NK-92 (cell line): ENCODE measurements around the gene KIF12.
"Not testable (repeated sequence)": the region's sequence is repeated elsewhere in the genome, so short reads cannot be mapped to it uniquely, and the experiment has no call there.

Experiments
- DNase-seq: peaks from one replicate; lab custom pipeline; 2025; ENCODE audit not compliant: unreplicated experiment; lab: John Stamatoyannopoulos, UW

Gene KIF12

DNA sequence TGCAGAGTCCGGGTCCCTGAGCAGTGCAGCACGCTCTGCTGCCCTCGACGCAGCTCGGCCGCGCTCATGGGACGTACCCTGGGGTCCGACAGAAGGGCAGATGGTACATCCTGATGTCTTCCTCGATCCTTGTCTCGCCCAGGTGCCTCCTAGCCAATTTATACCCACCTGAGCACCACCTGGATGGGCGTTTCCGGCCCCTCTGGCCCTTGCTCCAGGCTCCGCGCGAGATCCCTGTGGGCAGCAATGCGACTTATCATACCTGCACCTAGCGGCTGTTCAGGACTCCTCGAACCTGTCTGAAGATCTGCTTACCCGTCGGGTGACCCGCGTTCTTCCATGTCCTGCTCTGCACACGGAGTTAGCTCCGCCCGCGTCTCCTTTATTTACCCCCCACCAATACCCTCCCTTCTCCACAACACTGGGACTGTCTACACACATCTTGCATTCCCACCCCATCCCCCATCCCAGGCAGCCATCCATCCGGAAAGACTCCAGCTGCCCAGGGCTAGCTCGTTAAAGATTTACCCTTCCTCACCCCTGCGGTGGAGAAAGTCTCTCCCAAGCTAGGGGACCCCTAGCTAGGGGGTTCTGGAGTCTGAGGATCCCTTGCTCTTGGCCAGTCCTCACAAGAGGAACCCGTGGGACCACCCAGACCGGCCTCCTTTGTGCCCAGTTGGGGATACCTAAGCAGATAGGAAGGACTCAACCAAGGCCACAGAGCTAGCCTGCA, at the start of gene KIF12:
TSS of gene KIF12 (minus strand) at position 357 of the 733 bp plus-strand sequence. CDS start at position 341, 16 bp downstream.
- DNase-seq: no peak

DNA sequence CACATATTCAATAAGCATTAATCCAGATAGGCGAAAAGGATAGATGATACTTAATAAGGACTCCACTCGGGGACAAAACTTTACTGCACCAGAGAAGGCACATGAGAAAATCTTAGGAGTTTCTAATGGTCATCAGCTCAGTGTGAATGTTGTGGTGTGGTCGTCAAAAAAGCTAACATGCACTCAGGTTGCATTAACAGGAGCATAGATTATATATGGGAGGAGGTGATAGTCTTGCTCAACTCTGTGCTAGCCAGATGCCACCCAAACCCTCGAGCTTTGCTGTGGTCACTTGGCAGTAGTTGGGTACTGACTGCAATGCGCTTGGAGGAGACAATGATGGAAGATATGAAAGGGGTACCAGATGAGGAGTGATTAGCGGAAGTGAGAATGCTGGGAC, 47.6 kb upstream of the KIF12 start:
- no peak for DNase-seq

DNA sequence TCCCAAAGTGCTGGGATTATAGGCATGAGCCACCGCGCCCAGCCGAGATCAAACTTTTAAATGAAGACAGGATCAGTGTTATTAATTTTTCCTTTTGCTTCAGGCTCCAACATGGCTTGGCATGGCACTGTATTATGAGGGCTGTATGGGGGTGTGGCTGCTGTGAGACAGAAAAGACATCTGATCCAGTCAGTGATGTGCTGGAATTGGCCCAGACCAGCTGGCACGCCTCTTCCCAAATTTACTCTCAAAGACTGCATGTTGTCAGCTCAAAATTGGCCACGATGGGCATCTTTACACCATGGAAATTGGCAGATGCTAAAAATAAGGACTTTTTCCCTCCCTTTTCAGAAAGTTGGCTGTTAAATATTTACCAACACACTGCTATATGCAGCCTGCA, 44.1 kb upstream of the KIF12 start:
- DNase-seq: no peak

DNA sequence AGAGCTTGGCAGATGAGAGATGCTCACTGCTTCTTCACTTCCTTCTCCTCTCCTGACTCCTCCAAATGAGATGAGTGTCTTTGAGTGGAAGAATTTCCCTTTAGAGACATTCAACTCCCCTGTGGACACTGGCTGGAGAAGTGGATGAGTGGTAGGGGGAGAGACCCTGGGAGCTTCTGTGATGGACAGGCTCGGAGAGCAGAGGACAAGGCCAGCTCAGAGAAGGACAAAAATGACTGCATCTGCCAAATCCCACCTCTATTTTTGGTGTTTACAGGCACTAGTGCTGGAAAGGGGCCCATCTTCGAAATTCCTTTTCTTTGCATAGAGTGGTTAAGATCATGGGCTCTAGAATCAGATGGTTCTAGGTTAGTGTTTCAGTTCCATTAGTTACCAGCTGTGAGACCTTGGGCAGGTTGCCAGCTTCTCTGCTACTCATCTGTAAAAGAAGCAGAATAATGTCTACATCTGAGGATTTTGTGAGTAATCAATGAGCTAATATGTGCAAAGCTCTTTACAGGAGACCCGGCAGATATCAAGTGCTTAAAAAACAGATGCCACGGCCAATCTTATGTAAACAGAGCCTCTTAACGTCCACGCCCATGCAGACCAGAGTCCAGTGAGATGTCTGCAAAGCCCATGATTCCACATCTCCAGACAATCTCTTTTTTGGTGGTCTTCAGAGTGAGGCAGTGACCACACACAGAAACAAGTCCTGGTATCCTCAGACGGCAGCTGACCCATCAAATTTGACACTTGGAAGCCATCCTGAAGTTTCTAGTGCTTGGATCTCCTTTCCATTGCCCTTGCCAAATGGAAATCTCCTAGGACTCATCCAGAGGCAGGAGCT, 42.7 kb upstream of the KIF12 start:
- DNase-seq: no peak

- no peak for DNase-seq
These were observed 41.8 kb upstream of the KIF12 start for GRCh38 chr9:114140850-114141249.

GRCh38 chr9:114140401-114140800, 41.3 kb upstream of the KIF12 start:
- no peak for DNase-seq

DNA sequence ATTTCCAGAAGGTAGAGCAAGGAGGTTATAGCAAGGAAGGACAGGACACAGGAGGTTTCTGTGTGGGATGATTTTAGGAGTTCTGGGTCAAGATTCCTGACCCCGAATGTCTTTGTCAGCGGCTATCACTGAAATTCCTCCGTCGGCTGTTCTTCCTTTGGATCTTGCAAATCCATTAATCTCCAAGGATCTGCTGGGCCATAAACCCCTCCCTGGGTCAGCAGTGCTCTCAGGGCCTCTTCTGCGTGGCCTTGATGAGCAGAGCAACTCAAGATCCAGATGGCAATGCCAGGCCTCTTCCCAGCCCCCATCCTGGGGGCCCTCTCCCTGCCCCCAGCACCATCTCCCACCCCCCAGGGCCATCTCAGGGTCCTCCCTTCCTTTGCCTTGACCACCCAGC, 40.0 kb upstream of the KIF12 start:
- DNase-seq: no peak

- DNase-seq: no peak
These were observed 39.5 kb upstream of the KIF12 start for GRCh38 chr9:114138552-114138971.

GRCh38 chr9:114137831-114138230, 38.7 kb upstream of the KIF12 start:
- DNase-seq: no peak

DNA sequence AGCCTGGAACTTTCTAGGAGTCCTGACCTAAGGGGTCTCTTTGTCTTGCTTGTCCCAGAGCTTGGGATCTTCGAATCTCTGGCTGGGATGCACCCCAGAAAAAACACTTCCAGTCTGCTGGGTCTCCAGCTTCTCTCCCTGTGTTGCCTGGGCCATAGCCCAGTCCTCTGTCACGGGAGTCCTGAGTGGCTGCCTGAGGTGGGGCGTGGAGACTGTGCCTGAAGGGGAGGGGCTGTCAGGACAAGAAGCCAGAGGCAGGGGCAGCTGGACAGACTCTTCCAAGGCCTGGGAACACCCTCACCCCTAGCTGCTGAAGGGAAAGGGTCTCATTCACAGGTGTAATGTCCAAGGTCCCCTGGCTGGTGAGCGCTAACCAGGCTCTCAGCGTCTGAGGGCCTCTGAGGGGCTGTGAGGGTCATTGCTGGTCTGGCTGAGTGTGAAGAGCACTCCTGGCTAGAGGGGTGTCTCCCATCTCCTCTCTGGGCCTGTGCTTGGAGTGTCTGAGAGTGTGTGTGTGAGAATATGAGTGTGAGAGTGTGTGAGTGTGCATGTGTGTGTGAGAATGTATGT, 35.8 kb upstream of the KIF12 start:
- no peak for DNase-seq

- no peak for DNase-seq
These were observed 33.4 kb upstream of the KIF12 start for GRCh38 chr9:114132550-114132918.

- DNase-seq: no peak
These were observed 32.9 kb upstream of the KIF12 start for GRCh38 chr9:114131808-114132549.

- DNase-seq: no peak
These were observed 31.7 kb upstream of the KIF12 start for GRCh38 chr9:114130624-114131277.

GRCh38 chr9:114130141-114130540, 31.0 kb upstream of the KIF12 start:
- DNase-seq: no peak

GRCh38 chr9:114128759-114129158, 29.7 kb upstream of the KIF12 start:
- DNase-seq: not testable (repeated sequence)

- DNase-seq: no peak
These were observed 27.4 kb upstream of the KIF12 start for GRCh38 chr9:114126247-114127060.

- no peak for DNase-seq
These were observed 26.5 kb upstream of the KIF12 start for GRCh38 chr9:114125476-114126013.

DNA sequence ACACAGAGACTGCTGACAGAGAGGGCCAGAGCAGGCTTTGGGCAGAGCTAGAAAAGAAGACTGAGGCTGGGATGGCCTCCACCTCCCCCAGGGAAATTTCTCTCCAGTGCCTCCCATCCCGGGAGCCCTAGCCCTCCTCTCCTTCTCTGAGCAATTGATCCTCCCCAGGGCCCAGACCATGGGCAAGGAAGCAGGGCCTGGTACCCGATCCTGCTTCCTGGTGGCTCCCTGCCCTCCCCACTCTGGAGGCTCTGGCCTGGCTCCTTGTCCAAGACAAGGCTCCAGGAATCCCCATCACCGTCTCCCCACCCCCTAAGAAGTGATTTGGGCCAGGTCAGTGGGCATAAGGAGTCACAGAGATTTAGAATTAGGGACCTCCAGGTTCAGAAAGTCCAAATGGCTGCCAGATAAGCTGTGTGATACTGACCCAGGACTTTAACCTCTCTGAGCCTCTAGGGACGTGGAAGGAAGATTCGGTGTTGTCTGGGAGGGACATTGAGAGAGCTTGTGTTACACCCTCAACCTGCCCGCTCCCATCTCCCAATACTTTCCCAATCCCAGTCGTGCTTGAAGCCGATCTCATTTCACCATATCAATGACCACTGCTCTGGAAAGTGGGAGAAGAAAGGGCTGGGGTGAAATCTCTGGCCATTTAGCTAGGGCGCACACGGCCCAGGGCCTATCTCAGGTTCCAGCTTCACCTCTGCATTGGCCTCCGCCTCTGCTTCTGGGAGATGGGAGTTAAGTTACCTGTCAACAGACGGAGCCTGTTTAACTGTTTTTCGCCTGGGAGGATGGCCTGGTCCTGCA, 25.8 kb upstream of the KIF12 start:
- DNase-seq: no peak

GRCh38 chr9:114124138-114124537, 25.0 kb upstream of the KIF12 start:
- DNase-seq: no peak
